ENCODE measurements around the gene CRELD1. TPM values are rescaled to one million over a fixed set of nuclear protein-coding genes. Genes with fewer than 3 reads are reported as not detected.

CRELD1 gene
- total and polyA plus RNA-seq, 2 of the 13 experiments (the other 11 are each of a cell fraction or from before 2014, with no cell fraction given): 27.1 to 61.9 TPM

- TF ChIP-seq PRDM15 (CRISPR knock-in tag; IDR thresholded peaks at IDR 0.05) (no peak), ZBTB8A (CRISPR knock-in tag; IDR thresholded peaks at IDR 0.05; ENCODE audit: borderline replicate concordance, low read depth) (no peak; the same call in 1 of the 2 replicates), ZNF788 (CRISPR knock-in tag; IDR thresholded peaks at IDR 0.05; ENCODE audit: borderline replicate concordance) (no peak), ZNF740 (CRISPR knock-in tag; IDR thresholded peaks at IDR 0.05) (no peak), MTA3 (CRISPR knock-in tag; IDR thresholded peaks at IDR 0.05) (no peak), HMG20A (CRISPR knock-in tag; IDR thresholded peaks at IDR 0.05; ENCODE audit: borderline replicate concordance) (peak; percentile 50; the same call in 1 of the 2 replicates), NRL (CRISPR knock-in tag; IDR thresholded peaks at IDR 0.05; ENCODE audit: borderline replicate concordance) (no peak), ZSCAN30 (CRISPR knock-in tag; IDR thresholded peaks at IDR 0.05) (no peak), GZF1 (CRISPR knock-in tag; IDR thresholded peaks at IDR 0.05) (no peak), ZBTB42 (CRISPR knock-in tag; IDR thresholded peaks at IDR 0.05) (no peak), KDM5A (IDR thresholded peaks at IDR 0.05; ENCODE audit: borderline replicate concordance, low read length) (no peak), NR2F1 (CRISPR knock-in tag; IDR thresholded peaks at IDR 0.05) (peak; percentile 1 to 11; a peak in 1 of 4 replicates), ZFY (CRISPR knock-in tag; IDR thresholded peaks at IDR 0.05) (peak; percentile 80), ZNF619 (CRISPR knock-in tag; IDR thresholded peaks at IDR 0.05) (no peak), ZNF615 (CRISPR knock-in tag; IDR thresholded peaks at IDR 0.05; ENCODE audit: borderline replicate concordance) (no peak), ZNF326 (CRISPR knock-in tag; IDR thresholded peaks at IDR 0.05; ENCODE audit: borderline replicate concordance) (no peak), BHLHE40 (IDR thresholded peaks at IDR 0.05; ENCODE audit: low read length) (peak; percentile 38; the same call in 1 of the 2 replicates), RERE (CRISPR knock-in tag; IDR thresholded peaks at IDR 0.05; ENCODE audit: low read depth) (0 out of 2 replicates have a peak, but pooled peaks have one; percentile 16), ARHGAP35 (CRISPR knock-in tag; IDR thresholded peaks at IDR 0.05; ENCODE audit: borderline replicate concordance) (no peak), HOXD1 (CRISPR knock-in tag; IDR thresholded peaks at IDR 0.05) (no peak)
Observed at GRCh38 chr3:9897408-9898372, 35.9 kb upstream of the CRELD1 start (continued).
